ENCODE results near the gene UMOD.

Gene UMOD

DNA sequence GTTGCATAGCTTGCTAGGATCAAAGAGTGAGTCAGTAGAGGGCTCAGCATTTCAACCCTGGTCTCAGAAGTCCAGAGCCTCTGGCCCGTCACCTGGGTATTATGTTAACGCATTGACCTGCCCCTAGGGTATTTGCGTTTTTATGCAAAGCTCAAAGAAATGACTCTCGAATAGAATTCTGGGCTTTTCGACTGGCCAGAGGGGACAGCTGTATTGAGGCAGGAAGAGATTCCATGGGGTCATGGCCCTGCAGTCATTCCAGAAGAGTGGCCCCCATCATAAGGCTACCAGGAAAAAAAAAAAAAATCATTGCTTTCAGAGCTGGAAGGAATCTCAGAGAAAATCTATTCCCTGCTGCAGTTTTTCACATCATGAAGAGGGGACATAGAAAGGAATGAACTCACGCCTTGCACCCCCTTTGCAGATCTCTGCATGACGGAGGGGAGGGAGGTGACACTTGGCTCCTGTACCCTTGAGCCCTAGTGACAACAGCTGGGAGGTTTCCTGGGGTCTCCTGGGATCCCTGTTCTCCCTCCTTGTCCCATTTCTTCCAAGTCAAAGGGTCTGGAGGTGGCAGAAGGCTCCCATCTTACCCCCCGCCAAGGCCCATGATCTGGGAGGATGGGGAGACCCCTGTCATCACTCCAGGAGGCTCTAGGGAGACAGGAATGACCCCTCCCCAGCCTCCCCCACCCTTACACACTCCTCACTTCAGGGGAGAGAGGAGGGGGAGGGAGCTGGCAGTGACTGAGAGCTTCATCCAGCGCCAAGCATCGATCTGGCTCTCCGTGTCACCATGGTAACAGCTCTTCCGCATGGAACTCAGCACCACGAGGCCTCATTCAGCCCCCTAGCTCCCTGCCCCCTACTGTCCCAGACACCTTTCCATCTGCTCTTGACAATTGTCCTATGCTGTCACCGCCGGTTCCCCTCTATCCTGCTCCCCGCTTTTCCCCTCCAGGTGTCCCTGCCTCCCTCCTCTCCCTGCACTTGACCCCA is 61.0 kb downstream of the UMOD start:
- no peak for DNase-seq

GRCh38 chr16:20289571-20289970 is 62.9 kb downstream of the UMOD start:
- no peak for DNase-seq

DNA sequence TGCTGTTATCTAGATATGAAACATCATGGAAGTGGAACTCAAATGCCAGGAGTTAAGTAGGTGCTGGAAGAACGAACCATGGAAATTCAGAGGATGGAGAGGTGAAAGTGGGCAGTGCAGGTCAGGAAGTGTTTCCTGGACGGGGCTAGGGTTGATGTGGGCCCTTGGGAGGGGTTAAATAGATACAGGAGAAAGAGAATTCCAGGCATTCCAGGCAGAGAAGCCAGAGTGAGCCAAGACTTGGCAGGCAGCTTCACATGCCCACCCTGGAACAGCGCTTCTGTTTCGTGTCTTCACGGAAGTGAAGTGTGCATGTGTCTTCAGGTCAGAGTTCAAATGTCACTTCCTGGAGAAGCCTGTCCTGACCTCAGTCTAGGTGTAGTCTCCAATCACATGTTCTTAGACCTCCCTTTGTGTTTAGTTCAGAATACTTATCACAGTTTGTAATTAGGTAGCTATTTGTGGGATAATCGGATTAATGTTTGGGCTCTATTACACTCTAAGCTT is 66.5 kb downstream of the UMOD start:
- DNase-seq, result no peak
